NCI-H2171 treated with DMSO at 0.1 percent for 48 hours (cell line): Measurements from ENCODE around the gene CACNA1B.
"Not testable (repeated sequence)": the region's sequence is repeated elsewhere in the genome, so short reads cannot be mapped to it uniquely, and the experiment has no call there.

Experiments
- DNase-seq: peaks from one replicate; lab custom pipeline; 2025; lab: John Stamatoyannopoulos, UW

CACNA1B gene

DNA sequence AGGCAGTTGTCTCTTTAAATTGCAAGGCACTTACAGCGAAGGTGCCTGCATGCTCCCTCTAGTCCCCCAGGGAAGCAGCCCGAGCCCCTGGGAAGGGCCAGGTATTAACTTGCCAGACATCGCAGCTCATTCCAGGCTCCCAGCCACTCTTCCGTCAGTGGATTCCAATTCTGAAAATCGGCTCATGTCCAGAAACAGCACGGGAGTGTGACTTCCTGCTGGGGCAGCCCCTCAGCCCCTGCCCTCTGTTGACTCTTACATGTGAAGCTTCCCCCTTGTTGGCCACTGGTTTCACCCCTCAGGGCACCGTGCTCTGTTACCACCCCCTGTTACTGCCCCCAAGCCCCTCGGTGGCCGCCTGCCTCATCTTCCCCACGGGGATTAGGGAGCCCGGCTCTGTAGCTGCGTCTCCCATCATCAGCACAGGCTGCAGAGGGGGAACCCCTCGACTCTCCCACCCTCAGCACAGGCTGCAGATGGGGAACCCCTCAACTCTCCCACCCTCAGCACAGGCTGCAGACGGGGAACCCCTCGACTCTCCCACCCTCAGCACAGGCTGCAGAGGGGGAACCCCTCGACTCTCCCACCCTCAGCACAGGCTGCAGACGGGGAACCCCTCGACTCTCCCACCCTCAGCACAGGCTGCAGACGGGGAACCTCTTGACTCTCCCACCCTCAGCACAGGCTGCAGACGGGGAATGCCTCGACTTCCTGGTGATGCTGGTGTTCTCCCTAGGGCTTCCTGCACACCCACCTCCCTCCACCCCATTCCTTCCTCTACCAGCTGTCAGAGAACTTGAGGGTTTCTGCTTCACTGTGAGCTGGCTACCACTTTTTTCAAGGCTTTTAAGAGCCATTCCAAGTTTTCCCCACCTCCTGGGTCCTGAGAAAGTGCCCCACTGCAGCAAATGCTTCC lies 11.1 kb upstream of the CACNA1B start:
- DNase-seq = no peak

DNA sequence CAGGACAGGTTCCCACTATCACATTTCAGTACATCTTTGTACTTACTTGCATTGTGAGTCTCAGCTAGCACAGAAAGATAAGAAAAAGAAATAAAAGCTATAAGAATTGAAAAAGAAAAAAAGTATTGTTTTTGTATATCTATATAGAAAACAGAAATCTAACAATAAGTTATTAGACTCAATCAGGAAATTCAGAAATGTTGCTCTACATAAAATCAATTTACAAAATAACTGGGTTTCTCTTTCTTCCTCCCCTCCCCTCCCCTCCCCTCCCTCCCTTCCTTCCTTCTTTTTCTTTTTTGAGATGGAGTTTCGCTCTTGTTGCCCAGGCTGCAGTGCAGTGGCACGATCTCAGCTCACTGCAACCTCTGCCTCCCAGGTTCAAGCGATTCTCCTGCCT lies 7.2 kb upstream of the CACNA1B start:
- no peak for DNase-seq

DNA sequence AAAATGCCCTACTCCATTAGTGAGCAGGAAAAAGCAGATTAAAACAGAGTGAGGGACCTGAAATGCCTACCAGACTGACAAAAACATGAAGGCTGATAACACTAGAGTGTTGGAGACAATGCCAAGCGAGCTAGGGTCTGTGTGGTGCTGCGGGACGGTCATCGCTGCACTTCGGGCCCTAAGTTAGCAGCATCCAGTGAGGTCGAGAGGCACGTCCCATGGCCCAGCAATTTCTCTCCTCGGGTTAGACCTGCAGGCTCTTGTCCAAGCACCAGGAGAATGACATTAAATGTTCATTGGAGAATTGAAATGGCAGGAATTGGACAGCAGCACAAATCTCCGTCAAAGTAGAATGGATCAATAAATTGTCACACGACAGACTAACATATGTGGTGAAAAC lies 5.3 kb upstream of the CACNA1B start:
- no peak for DNase-seq

DNA sequence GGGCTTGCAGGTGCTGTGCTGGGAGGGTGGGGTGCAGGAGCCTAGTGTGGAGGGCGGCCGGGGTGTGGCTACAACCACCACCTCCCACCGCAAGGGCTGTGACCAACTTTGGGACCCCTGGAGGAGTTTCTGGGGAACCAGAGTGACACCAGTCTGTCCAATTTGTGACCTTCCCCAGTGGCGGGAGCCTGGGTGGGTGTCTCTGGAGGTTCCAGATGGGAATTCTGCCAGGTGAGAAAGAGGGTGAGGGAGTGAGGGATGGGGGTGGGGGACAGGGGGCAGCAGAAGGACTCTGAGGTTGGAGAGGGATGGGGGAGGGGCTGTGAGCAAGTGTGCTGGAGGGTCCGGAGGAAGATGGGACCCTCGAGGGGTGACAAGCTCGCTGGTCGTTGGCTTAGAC lies 4.2 kb upstream of the CACNA1B start:
- DNase-seq = no peak

DNA sequence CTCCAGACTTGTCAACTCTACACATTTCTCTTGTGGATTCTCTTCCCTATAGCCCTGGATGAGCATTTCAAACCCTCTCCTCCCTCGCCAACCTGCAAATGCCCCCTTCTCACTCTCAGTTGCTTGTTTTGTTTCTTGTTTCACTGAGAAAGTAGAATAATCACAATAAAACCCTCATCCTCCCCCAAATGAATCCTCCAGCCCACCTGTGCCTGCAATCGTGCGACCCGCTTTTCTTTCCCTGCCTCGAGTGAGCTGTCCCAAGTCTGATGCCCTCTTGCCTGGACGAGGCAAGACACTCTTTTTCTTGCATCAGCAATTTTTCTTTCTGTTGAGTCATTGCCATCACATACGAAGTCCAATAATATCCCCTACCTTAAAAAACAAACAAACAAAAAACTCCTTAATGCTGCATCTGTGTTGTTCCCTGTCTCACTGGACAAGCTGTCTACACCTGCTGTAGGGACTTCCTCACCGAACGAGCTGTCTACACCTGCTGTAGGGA lies 3.7 kb upstream of the CACNA1B start:
- DNase-seq = no peak

DNA sequence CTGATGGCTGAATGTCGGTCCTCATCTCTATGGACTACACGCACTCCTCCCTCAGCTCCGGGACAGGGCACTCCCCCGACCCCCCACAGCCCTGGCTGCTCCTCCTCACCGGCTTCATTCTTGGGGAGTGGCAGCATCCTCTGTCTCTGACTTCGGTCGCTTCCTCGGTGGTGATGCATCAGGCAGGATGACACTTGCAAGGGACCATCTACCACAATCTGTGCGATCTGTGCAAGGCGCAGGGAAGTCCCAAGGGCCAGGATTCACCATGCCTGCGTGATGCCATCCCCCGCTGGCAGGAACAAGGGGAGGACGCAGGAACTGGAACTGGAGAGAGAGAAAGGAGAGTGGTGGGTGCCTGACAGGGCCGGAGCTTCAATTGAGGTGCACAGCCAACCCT lies 2.2 kb upstream of the CACNA1B start:
- DNase-seq = no peak

DNA sequence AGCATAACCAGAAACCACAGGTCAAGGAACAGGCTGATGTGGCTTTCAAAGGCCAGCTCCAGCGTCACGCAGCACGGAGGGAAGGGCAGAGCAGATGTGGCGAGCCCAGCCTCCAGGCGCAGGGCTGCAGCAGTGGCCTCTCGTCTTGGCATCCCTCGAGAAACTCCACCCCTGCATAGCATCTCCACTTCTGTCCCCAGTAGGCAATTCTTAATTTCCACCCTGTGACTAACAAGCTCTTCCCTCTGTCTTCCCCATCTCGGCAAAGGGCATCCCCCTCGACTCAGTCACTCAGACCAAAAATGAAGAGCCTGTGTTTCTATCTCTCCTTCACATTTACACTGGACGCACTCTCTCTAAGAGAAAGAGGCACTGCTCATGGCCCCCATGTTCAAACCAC lies 1.7 kb upstream of the CACNA1B start:
- no peak for DNase-seq

DNA sequence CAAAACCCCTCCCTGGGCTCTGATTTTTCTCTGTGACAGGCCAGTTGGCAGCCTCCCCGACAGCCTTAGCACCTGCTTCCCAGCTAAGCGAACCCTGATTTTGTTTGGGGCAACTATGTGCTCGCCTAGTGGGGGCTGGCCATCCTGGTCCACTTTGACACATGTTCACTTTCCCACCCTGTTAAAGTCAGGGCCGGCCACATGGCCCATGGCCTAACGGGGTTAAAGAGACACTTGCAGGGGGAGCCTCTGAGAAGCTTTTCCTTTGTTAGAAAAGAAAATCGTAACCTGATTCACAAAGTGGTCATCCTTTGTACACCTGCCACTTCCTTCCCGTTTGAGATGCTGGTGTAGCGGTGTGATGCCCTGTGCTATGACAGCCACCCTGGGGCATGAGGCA lies 1.3 kb upstream of the CACNA1B start:
- DNase-seq = no peak

DNA sequence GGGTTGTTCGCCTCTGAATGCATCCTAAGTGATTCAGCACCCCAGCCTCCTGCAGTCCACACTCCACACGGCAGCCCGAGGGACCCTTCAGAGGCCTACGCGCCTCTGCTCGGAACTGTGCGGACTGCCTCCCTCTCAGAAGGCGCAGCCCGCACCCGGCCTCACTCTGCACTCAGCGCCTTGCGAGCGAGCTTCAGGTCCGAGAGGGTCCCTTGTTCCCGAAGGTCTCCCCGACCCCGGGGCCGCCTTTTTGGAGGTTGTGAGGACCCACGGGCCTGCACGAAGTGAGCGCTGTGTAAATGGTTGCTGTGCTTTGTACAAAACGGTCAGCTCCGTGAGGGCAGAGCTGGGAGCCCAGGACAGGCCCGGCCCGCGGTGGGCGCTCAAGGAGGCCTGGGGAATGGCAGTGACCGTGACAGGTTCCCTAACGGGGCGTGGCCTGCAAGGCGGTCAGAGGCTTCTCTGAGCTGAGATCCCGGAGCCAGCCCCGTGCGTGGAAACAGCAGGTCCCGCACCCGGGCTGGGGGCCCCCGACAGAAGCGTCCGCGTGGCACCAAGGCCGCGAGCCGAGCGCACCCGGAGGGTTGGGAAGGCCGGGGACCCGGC lies 698 bp upstream of the CACNA1B start:
- DNase-seq = no peak

DNA sequence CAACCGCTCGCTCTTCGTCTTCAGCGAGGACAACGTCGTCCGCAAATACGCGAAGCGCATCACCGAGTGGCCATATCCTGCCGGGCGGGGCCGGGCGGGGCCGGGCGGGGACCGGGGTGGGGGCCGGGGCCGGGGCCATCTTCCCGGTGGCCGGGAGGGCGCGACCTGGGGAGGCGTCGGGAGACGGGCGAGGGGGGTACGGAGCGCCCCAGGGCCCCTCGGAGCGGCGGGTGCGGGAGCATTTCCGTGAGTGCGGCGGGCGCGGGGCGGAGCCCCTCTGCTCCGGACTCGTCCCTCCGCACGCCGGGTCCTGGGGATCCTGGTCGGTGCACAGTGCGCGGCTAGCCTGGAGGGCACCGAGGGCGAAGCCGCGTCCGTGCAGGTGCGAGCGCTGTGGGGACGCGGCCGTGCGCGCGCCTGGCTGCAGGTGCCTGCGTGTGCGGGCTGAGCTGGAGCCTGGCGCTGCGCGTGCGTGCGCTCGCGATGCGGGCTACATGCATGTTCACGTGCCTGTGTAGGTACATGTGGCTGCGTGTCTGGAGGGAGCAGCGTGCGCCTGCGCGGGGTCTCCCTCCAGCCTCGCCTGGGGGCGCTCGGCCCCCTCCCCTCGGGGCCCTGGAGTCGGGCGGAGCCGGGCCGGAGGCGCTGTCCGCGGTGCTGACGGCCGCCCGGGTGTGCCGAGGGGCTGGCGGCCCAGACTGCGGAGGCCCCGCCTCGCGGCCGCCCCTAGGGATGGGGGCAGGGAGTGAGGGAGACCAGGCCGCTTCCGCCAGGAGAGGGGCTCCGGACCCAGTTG lies 762 bp downstream of the CACNA1B start:
- peak; percentile 44 for DNase-seq

DNA sequence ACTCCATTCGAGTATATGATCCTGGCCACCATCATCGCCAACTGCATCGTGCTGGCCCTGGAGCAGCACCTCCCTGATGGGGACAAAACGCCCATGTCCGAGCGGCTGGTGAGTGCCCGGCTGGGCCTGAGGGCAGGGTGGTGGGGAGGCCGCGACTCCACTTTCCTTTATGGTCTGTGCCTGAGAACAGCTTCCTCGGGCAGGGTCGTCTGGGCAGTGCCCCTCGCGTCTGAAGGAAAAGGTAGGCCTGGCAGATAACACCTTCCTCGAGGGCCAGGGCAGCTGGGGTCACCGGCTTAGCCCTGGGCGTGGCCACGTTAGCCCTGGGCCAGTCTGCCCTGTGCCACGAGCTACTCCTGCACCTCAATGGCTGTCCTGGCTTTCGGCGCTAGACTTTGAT lies 1.5 kb downstream of the CACNA1B start:
- no peak for DNase-seq

DNA sequence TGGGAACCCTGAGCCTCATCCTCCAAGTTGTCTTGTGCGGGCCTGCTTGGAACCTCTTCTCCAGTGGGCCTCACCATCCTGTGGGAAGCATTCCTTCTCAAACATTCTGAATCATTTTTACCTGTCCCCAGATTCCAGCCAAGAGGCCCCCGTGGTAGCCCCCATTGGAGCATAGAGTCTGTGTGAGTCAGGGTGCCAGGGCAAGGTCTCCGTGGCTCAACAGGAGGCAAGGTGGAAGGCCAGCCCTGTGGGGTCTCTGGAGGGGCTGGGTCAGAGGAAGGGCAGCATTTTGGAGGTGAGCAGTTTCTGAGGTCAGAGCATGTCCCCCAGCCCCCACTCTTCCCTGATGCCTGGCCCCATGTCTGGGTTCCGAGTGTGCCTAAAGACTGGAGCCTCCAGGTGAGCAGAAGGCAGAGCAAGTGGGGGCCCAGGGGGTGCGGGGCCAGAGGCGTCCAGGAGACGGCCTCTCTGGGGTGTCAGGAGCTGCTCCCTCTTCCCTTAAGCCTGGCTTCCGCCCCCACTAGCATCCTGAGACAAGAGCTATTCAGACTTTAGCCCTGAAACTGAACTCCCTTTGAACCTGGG lies 2.1 kb downstream of the CACNA1B start:
- no peak for DNase-seq

DNA sequence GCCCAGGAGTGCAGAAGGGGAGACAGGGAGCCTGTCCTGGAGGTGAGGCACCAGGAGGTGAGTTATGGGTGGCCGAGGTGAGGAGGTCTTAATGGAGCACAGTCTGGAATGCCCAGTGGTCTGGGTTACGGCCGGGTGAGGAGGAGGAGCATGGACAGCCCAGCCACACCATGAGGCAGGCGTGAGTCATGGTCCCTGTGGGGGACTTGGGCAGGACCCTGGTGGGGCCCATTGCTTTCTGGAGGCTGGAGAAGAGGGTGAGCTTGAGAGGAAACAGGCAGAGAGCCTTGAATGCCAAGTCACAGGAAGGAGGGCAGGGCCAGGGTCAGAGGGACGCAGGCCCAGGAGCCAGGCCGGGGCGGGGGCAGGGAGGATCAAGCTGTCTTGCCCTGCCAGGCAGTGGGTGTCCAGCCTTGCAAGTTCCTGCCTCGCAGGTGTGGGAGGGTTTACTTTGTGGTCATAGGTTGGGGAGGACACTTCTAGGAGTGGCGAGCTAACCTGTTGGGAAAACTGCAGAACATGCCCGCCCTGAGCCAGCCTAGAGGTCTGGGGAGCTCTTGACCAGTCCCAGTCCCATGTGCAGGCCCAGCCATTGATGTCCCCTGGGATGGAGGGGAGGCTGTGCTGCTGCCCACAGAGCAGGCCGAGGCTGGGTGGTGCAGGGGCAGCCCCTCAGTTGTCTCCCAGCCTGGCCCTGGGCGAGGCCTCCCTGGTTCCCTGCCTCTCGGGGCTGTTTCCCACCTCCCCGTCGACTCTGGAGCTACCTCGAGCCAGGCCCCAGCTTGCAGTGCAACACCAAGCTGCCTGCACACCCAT lies 2.8 kb downstream of the CACNA1B start:
- DNase-seq = no peak

DNA sequence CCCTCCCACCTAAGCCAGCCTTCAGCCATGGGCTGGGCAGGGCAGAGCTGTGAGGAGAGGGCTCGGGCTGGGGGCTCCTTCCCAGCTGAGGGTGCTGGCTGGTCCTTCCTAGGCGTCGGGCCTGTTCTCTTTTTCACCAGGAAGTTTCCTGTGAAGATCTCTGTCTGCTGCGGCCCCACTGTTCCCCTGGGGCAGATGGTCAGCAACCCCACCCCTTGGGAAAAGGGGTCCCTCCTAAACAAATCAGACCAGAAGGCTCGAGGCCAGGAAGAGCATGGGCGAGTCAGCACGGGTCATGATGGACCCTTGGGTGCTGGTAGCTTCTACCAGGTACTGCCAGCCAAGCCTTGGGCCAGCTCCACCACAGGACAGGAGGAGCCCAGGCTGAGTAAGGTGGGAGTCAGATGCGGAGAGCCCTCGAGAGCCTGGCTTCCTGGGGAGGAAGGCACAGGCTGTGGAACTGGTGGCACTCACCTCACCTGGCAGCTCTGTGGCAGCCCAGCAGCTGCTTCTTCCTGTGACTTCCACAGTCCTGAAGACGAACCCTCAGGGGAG lies 3.5 kb downstream of the CACNA1B start:
- DNase-seq = no peak

DNA sequence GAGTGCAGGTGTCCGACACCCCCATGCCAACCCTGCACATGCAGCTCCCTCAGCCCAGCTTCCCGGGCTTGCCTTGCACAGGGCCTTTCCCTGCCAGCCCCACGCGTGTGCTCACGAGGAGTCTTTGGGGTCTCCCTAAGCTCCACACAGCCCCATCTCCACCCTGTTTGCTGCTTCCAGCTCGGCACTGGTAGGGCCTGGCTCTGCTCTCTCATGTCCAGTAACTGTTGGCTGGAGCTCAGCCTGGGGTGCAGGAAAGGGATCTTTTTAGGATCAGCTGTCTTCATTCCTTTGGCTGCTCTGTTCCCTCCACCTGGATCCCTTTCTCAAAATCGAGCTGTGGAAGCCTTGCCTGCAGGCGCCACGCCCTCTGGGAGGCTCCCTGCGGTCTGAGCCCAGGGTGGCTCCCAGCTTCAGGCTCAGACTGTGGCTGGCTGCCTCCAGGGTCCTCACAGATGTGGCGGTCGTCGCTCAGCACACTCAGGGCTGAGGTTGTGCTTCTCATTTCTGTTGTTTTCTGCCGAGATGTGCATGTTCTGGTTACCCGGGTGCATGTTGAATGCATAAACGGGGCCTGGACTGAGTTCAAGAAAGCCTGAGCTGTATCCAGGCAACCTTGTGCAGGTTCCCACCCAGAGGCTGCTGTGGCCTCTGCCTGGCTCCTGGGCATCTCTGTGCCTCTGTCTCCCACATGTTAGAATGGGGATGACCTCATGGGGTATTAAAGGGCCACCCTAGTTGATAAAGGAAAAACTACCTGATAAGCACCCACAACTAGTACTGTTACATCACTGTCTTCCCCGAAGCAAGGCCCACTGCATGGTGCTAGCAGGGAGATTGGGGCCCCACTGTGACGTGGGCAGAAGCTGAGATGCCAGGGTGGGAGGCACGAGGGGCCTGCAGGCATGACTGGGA lies 4.3 kb downstream of the CACNA1B start:
- DNase-seq = no peak

DNA sequence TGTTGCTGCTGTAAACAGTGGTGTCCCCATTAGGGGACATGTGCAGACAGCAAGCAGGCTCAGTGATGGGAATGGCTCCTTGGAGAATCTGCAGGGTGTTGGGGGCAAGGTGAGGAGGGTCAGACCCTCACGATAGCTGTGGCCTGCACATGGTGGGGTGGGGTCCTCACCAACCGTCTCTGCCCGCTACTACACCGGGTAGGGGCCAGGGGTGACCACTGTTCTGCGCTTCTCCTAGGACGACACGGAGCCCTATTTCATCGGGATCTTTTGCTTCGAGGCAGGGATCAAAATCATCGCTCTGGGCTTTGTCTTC lies 4.9 kb downstream of the CACNA1B start:
- DNase-seq = no peak

DNA sequence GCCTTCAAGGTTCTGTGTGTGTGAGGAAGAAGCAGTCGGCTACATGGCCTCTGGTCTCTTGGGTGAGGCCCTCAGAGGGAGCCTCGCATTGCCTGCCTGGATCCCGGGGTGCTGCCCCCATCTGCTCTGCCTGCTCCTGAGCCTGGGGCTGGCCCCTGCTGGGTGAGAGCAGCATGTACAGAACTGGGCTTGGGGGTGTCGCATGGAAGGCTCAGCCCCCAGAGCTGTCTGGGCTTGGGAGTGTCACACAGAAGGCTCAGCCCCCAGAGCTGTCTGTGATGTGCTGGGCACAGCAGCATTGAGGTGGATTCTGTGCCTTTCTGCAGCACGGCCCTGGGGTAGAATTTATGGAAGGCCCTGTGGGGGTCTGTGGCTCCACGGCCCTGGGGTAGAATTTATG lies 6.4 kb downstream of the CACNA1B start:
- not testable (repeated sequence) for DNase-seq

DNA sequence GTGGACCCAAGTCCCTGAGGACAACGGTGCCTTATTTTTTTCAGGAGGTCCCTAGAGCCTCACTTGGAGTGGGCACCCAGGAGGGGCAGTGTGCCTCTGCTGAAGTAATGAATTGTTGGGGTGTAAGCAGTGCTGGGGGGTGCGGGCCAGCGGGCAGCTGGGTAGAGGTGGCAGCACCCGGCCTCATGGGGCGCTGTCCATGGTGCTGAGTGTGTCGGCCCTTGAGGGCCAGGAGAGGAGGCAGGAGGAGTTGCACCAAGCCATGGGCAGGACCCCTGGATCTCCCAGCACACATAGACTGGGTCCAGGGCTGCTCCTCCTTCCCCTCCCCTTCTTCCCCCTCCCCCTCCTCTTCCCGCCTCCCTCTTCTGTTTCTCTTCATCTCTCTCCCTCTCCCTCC lies 7.0 kb downstream of the CACNA1B start:
- DNase-seq = not testable (repeated sequence)

DNA sequence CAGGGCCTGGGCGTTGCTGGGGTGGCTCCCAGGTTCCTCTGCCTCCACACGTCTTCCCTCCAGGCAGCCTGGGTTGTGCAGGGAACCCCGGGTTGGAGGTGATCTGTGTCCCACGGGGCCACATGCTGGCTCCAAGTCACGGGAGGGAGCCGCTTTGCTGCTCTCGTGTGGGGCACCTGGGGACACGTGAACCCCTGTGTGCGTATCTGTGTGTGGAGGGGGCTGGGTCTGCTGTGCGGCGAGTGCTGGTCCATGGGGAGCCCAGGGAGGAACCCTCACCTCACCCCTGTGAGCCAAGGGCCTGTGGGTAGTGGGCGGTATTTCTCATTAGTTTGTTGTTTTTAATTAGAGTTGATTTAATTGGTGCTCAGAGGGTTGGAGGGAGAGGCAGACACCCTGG lies 7.5 kb downstream of the CACNA1B start:
- DNase-seq = not testable (repeated sequence)

DNA sequence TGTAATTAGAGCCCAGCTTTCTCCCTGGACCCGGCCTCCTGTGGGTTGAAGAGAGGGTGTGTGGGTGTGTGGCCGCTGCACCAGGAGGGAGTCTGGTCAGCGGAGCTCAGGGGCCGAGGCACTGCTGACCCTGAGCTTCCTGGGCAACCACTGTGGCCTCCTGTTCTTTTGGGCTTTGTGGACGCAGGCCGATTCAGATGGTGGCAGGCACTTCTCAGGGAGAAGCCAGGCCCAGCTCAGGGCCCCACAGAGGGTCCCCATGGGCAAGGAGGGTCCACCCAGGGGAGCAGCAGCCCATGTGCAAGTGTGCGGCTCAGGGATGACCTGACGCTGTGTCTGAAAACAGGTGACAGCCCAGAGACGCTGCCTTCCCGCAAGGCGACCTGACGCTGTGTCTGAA lies 11.0 kb downstream of the CACNA1B start:
- DNase-seq = not testable (repeated sequence)
